ENCODE measurements around the gene PRELP.

The PRELP gene

GRCh38 chr1:203524152-203524551, 48.5 kb downstream of the PRELP start:
- no peak for DNase-seq (ENCODE audit: low read depth in 2 of 2)

DNA sequence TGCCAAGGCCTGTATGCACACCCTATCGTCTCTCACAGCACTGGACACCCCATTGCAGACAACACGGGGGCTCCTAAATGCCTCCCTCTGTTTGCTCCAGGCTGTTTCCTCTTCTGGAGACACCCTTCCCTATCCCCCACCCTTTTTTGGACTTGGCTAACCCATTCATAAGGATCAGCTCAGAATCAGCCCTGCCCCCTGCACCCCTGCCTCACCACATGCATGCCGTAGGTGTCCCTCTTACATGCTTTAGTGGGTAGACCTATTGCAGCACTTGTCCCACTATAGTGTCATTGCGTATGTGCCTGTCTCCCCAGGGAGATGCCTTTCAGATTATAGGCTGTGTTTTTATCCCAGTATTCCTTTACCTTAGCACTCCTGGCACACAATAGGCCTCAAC, 49.2 kb downstream of the PRELP start:
- DNase-seq (ENCODE audit: low read depth in 2 of 2): no peak

GRCh38 chr1:203525685-203526084, 50.1 kb downstream of the PRELP start:
- no peak for DNase-seq (ENCODE audit: low read depth in 2 of 2)

DNA sequence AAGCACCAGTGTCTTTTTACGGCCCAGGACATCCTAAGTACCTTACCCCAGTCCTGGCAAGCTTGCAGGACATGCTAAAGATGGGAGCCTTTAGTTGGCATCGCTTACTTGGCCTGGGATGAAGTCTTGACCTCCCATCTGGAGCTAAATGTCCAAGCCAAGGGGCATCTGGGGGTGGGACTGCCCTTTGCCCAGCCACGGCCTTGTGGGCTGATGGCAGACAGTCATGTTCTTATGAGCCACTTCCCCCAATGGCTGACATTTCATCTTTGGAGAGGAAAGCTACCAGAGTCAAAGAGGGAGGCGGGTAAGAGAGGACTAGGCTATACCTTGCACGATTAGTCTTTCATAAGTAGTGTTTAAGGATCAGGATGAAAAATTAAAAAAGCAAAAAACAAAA, 50.5 kb downstream of the PRELP start:
- no peak for DNase-seq (ENCODE audit: low read depth in 2 of 2)

DNA sequence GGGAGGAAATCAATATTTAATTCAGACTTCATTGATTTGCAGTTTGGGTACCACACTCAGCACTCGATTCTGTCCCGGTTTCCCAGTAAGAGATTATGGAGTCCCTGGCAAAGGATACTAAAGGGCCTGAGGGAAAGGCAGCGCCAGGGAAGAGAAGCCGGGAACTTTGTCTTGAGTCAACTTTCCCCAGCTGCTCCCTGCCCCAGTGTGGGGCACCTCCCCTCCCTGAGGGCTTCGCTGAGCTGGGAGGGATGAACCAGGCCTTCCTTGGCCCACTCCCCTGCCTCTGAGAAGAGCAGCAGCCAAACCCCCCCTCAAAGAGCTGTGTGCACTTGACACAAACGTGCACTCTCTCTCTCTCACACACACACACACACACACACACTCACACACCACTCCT, 51.0 kb downstream of the PRELP start:
- DNase-seq (ENCODE audit: low read depth in 2 of 2): no peak

GRCh38 chr1:203527013-203527412, 51.4 kb downstream of the PRELP start:
- DNase-seq (ENCODE audit: low read depth in 2 of 2): no peak

DNA sequence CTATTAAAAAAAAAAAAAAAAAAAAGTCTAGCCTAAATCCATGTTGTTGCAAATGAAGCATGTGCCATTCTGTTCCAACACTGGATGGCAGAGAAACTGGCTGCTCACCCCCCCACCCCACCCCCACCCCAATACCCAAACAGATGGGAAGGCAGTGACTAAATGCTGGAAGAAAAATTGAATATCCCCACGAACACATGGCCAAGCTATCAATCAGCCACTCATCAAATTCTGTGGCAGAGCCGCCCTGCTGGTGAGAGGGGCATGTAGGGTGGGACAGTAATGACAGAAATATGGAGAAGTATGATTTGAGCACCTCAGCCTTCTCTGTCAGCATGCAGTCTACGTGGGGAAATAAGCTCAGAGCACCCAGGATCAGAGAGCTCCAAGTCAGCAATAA, 52.5 kb downstream of the PRELP start:
- DNase-seq (ENCODE audit: low read depth in 2 of 2): no peak

DNA sequence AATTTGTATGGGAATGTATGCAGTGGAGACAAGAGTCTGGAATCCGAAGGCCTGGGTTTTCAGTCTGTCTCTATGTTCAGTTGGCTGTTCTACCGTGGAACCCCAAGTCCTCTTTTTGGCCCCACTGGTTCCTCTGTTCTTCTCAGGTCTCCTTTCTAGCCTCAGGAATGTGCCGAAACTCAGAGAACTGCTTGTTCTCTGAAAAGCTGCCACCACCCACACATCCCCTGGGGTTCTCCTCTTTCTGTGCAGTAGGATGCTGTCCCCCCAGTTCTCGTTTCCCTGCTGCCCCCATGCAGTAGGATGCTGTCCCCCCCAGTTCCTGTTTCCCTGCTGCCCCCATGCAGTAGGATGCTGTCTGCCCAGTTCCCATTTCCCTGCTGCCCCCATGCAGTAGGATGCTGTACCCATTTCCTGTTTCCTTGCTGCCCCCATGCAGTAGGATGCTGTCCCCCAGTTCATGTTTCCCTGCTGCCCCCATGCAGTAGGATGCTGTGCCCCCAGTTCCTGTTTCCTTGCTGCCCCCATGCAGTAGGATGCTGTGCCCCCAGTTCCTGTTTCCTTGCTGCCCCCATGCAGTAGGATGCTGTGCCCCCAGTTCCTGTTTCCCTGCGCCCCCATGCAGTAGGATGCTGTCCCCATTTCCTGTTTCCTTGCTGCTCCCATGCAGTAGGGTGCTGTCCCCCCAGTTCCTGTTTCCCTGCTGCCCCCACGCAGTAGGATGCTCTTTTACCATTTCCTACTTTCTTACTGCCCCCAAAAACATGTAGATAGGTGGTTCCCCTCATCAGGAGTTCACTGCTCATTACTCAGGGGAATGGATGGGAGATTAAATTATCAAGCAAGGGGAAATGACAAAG, 53.6 kb downstream of the PRELP start:
- no peak for DNase-seq (ENCODE audit: low read depth in 2 of 2)

DNA sequence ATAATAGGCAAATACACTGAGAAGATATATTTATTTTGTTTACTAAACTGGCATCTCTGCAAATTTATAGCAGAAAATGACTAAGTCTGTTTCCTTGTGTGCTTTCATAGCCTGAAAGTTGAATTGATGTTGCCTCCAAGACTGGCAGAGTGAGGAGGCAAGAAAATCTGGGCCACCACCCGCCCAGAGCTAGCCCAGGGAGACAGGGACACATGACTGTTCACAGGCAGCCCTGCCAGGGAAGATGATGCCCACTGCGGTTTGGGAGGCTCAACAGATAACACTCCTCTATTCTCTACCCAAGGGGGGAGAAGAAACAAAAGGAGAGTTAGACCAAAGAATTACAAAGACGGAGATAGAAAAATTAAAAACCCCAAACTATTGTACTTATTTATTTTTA, 55.5 kb downstream of the PRELP start:
- no peak for DNase-seq (ENCODE audit: low read depth in 2 of 2)

GRCh38 chr1:203534012-203534411, 58.4 kb downstream of the PRELP start:
- DNase-seq (ENCODE audit: low read depth in 2 of 2): no peak

DNA sequence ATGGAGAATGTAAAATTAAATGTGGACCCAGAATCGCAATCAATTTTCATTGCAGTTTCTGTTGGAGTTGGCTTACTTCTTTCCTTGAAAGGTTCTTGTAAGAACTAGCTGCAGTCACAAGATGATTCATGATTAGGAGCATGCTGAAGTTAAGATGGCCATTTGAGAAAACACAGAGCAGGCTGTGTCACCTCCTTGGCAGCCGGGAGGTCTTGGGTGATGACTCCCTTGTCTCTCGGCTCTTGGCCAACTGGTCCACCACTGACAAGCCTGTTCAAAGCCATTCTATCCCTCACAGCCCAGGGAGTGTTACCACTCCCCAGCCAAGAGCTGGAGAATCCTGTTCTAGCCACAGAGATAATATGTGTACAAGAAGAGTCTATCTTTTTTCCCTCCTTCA, 58.9 kb downstream of the PRELP start:
- no peak for DNase-seq (ENCODE audit: low read depth in 2 of 2)

GRCh38 chr1:203536575-203536974, 61.0 kb downstream of the PRELP start:
- DNase-seq (ENCODE audit: low read depth in 2 of 2): no peak

- no peak for DNase-seq (ENCODE audit: low read depth in 2 of 2)
These were observed 61.4 kb downstream of the PRELP start for GRCh38 chr1:203536980-203537455.

GRCh38 chr1:203537806-203538464, 62.3 kb downstream of the PRELP start:
- no peak for DNase-seq (ENCODE audit: low read depth in 2 of 2)

DNA sequence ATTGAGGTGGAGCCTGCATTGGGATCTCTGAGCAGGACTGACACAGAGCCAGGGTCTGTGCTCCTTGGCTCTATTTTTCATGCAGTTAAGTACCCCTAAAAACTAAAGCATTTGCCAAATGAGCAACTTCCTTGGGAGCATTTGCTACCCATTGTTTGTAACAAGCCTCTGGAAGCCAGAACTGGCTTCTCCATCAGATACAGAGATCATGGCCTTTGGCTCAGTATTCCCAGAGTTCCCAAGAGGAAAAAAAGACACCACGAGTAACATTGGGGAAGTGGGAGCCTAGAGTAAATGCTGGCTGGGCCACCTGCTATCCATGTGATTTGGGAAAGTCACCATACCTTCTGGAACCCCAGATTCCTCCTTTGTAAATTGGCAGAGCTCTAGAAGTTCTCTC, 63.1 kb downstream of the PRELP start:
- no peak for DNase-seq (ENCODE audit: low read depth in 2 of 2)

- no peak for DNase-seq (ENCODE audit: low read depth in 2 of 2)
These were observed 64.4 kb downstream of the PRELP start for GRCh38 chr1:203539831-203540546.

All from stimulated activated CD4-positive, alpha-beta T cell treated with anti-CD3 and anti-CD28 coated beads, Interleukin-1b, Interleukin-23, amount 100 ng/mL, for 1 hour (primary cell).